Fibroblast of lung (primary cell): ENCODE results near the gene UGT2B17.

ENCODE experiments used
- EZH2 ChIP-seq: IDR thresholded peaks from 2 replicates; pipeline ENCODE4 v1.5.1; 2012; ENCODE audit warnings: low read length, control low read depth, mild to moderate bottlenecking; ENCODE audit errors: missing control alignments
- TF ChIP-seq, protein P1 (sequence below), 2 donors: IDR thresholded peaks in 1 of 2; conservative IDR thresholded peaks in 1 of 2; 1 replicate in 1 of 2; 2 replicates in 1 of 2; pipeline ENCODE4 v1.5.1; 2011 to 2012; ENCODE audit warnings: low read length in 2 of 2, control low read depth in 1 of 2, inconsistent platforms in 1 of 2, low read depth in 1 of 2, mild to moderate bottlenecking in 1 of 2

DNA sequence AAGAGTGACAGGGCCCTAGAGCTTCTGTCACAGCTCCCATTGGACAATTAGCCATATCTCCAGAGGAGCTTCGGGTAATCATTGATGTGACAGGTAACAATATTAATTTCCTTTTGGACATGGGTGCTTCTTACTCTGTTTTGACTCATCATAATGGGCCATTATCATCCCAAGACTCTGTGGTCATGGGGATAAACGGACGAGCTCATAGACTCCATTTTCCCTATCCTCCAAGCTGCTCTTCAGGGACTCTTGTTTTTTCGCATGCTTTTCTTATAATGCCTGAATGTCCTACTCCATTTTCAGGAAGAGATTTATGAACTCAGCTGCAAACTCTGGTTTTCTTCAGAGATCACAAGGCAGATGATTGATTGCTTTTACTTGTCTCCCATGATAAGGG lies 17.0 kb upstream of the UGT2B17 start:
- TF ChIP-seq EZH2: no peak
- TF ChIP-seq, protein P1, sequence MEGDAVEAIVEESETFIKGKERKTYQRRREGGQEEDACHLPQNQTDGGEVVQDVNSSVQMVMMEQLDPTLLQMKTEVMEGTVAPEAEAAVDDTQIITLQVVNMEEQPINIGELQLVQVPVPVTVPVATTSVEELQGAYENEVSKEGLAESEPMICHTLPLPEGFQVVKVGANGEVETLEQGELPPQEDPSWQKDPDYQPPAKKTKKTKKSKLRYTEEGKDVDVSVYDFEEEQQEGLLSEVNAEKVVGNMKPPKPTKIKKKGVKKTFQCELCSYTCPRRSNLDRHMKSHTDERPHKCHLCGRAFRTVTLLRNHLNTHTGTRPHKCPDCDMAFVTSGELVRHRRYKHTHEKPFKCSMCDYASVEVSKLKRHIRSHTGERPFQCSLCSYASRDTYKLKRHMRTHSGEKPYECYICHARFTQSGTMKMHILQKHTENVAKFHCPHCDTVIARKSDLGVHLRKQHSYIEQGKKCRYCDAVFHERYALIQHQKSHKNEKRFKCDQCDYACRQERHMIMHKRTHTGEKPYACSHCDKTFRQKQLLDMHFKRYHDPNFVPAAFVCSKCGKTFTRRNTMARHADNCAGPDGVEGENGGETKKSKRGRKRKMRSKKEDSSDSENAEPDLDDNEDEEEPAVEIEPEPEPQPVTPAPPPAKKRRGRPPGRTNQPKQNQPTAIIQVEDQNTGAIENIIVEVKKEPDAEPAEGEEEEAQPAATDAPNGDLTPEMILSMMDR (conservative IDR thresholded peaks at IDR 0.05 in 1 of 2, IDR thresholded peaks at IDR 0.05 in 1 of 2; ENCODE audit: low read depth in 1 of 2, low read length in 2 of 2): no peak
